HepG2 (cell line): ENCODE results near the gene RAB40C. TPM values are rescaled to one million over a fixed set of nuclear protein-coding genes. Genes with fewer than 3 reads are reported as not detected.

Experiments used
- FOXM1 ChIP-seq: sonication (generic); formaldehyde crosslinking; IDR thresholded peaks from 2 replicates; pipeline ENCODE4 v1.5.0; 2020; ENCODE audit warnings: missing genetic modification reagents
- SALL1 ChIP-seq: sonication (generic); formaldehyde crosslinking; IDR thresholded peaks from 2 replicates; pipeline ENCODE4 v1.8.0; 2022; ENCODE audit warnings: mild to moderate bottlenecking, missing genetic modification reagents
- SOX13 ChIP-seq, 3 experiments: fragments of 450-650 bp in 1 of 3; sonication (generic) in 1 of 3; formaldehyde crosslinking in 1 of 3; IDR thresholded peaks in 2 of 3; conservative IDR thresholded peaks in 1 of 3; 2 replicates each; pipeline versions ENCODE4 v1.5.0 to v1.6.1; 2016 to 2020; ENCODE audit warnings: antibody characterized with exemption in 1 of 3, mild to moderate bottlenecking in 1 of 3, missing compliant biosample characterization in 1 of 3, missing genetic modification reagents in 1 of 3, moderate library complexity in 1 of 3
- SRSF1 ChIP-seq: fragments of 200-400 bp; formaldehyde crosslinking; optimal IDR thresholded peaks from 2 replicates; pipeline ENCODE3; 2017; ENCODE audit warnings: mild to moderate bottlenecking, low read depth, low read length, moderate library complexity
- STAG1 ChIP-seq: sonication (generic); formaldehyde crosslinking; IDR thresholded peaks from 2 replicates; pipeline ENCODE4 v1.4.0; 2020; ENCODE audit warnings: missing genetic modification reagents
- STAT5B ChIP-seq: sonication (generic); formaldehyde crosslinking; IDR thresholded peaks from 2 replicates; pipeline ENCODE4 v1.4.0; 2020; ENCODE audit warnings: missing genetic modification reagents
- THAP7 ChIP-seq: sonication (generic); formaldehyde crosslinking; IDR thresholded peaks from 2 replicates; pipeline ENCODE4 v1.8.1; 2023; ENCODE audit warnings: mild to moderate bottlenecking, missing genetic modification reagents
- UBTF ChIP-seq: sonication (generic); formaldehyde crosslinking; IDR thresholded peaks from 2 replicates; pipeline ENCODE4 v1.4.0; 2020; ENCODE audit warnings: mild to moderate bottlenecking, missing genetic modification reagents
- ZBTB25 ChIP-seq: IDR thresholded peaks from 2 replicates; pipeline ENCODE4 v1.6.1; 2018; ENCODE audit warnings: missing genetic modification reagents
- ZNF646 ChIP-seq: sonication (generic); formaldehyde crosslinking; IDR thresholded peaks from 2 replicates; pipeline ENCODE4 v1.9.0; 2021; ENCODE audit warnings: mild to moderate bottlenecking, missing genetic modification reagents
- ZUFSP ChIP-seq: sonication (generic); formaldehyde crosslinking; IDR thresholded peaks from 2 replicates; pipeline ENCODE4 v1.9.0; 2021; ENCODE audit warnings: missing genetic modification reagents, mild to moderate bottlenecking, borderline replicate concordance
- ZZZ3 ChIP-seq: sonication (generic); formaldehyde crosslinking; IDR thresholded peaks from 2 replicates; pipeline ENCODE4 v1.4.0; 2020; ENCODE audit warnings: missing genetic modification reagents, mild to moderate bottlenecking, borderline replicate concordance
- polyA plus RNA-seq, 8 experiments: library from polyadenylated mRNA; depleted of rRNA in 3 of 8; stranded (reverse) in 7 of 8; unstranded in 1 of 8; fragments of >200 nt; fragmentation: Illumina TruSeq in 4 of 8; extraction: Trizol in 4 of 8; gene quantifications; 2 replicates each; pipeline versions ENCODE4 v1.2.1 to v1.2.3, GENCODE V29; 2011 to 2016; ENCODE audit warnings: low read depth in 4 of 8, missing spikeins in 1 of 8, mixed read lengths in 1 of 8; ENCODE audit not compliant: insufficient read depth in 1 of 8
- total RNA-seq, 5 experiments: library from RNA; depleted of rRNA; stranded (reverse); fragments of >200 nt; fragmentation: Illumina TruSeq; extraction: Trizol; gene quantifications; 2 replicates each; pipeline ENCODE4 v1.2.3, GENCODE V29; 2016; ENCODE audit warnings: low read depth in 1 of 5

RAB40C gene
- total and polyA plus RNA-seq, 2 of the 13 experiments (the other 11 are each of a cell fraction or from before 2014, with no cell fraction given), result 7.7 to 11.5 TPM

- no peak; the same call in 1 of the 2 replicates for TF ChIP-seq ZBTB25
- no peak for TF ChIP-seq STAT5B (CRISPR knock-in tag)
- TF ChIP-seq STAG1 (CRISPR knock-in tag), result no peak
- TF ChIP-seq SOX13 (IDR thresholded peaks at IDR 0.05), result no peak
- peak in 1 of 2 experiments; percentile 30; a peak in 1 of 4 replicates for TF ChIP-seq SOX13 (CRISPR knock-in tag; conservative IDR thresholded peaks at IDR 0.05 in 1 of 2, IDR thresholded peaks at IDR 0.05 in 1 of 2)
- peak; percentile 5; the same call in 1 of the 2 replicates for TF ChIP-seq THAP7 (CRISPR knock-in tag)
- no peak for TF ChIP-seq ZUFSP (CRISPR knock-in tag)
- peak; percentile 33 for TF ChIP-seq SRSF1
- TF ChIP-seq ZZZ3 (CRISPR knock-in tag), result no peak
- TF ChIP-seq FOXM1 (CRISPR knock-in tag), result no peak
- peak; percentile 52; the same call in 1 of the 2 replicates for TF ChIP-seq UBTF (CRISPR knock-in tag)
- TF ChIP-seq SALL1 (CRISPR knock-in tag), result peak; percentile 58; the same call in 1 of the 2 replicates
- no peak for TF ChIP-seq ZNF646
Measured at GRCh38 chr16:641326-642188, 51.7 kb downstream of the RAB40C start, which contains the start of gene MCRIP2 (continued).
